ENCODE data around the gene CEP128.

- TF ChIP-seq YY1 (IDR thresholded peaks at IDR 0.05; ENCODE audit: insufficient read depth, insufficient read length), result no peak
- no peak for TF ChIP-seq ZNF274 (IDR thresholded peaks at IDR 0.05; ENCODE audit: low read depth, low read length)
- TF ChIP-seq SUZ12 (IDR thresholded peaks at IDR 0.05; ENCODE audit: extremely low read depth, insufficient read depth, insufficient read length), result no peak
These were observed 303.6 kb downstream of the CEP128 start for GRCh38 chr14:80637756-80638619.
